SK-N-SH (cell line): Measurements from ENCODE around the gene ERC2. TPM values are rescaled to one million over a fixed set of nuclear protein-coding genes. Genes with fewer than 3 reads are reported as not detected.

ENCODE experiments used
- CTCF ChIA-PET: fragments of 300-600, 350-600 bp; formaldehyde crosslinking; extraction: SDS; loops from one replicate; lab custom pipeline; 2021; lab: Yijun Ruan, JAX
- POLR2A ChIA-PET: fragments of 350-600 bp; sonication (Branson Sonifier 250); formaldehyde crosslinking; extraction: SDS; loops from one replicate; lab custom pipeline; 2020; ENCODE audit warnings: antibody characterized with exemption, inconsistent platforms; lab: Yijun Ruan, JAX
- DNase-seq: peaks from one replicate; pipeline ENCODE4 v3.0.0; 2012
- H2AFZ ChIP-seq: fragments of 200-600 bp; sonication (generic); 2 replicates; pipeline ENCODE4 v1.8.1; 2016; ENCODE audit warnings: antibody characterized with exemption, mild to moderate bottlenecking, low read depth
- H3F3A ChIP-seq: fragments of 200-600 bp; sonication (generic); replicated peaks from 2 replicates; pipeline ENCODE3; 2016; ENCODE audit warnings: antibody characterized with exemption, mild to moderate bottlenecking; ENCODE audit not compliant: insufficient read depth
- H3K27ac ChIP-seq, 2 experiments: fragments of 200-500 bp in 1 of 2; fragments of 200-600 bp in 1 of 2; sonication (Bioruptor generic) in 1 of 2; sonication (generic), shearing (Covaris generic) in 1 of 2; 2 replicates each; pipeline versions ENCODE4 v1.5.1 to v1.6.1; 2014 to 2016; ENCODE audit warnings: low read depth in 2 of 2, inconsistent platforms in 1 of 2, low read length in 1 of 2, mild to moderate bottlenecking in 1 of 2, mixed read lengths in 1 of 2
- H3K27me3 ChIP-seq: fragments of 200-600 bp; sonication (generic), shearing (Covaris generic); 2 replicates; pipeline ENCODE4 v1.6.1; 2016; ENCODE audit warnings: mixed run types; ENCODE audit not compliant: insufficient read depth
- H3K36me3 ChIP-seq, 2 experiments: fragments of 200-500 bp in 1 of 2; fragments of 200-600 bp in 1 of 2; sonication (Bioruptor generic) in 1 of 2; sonication (generic) in 1 of 2; replicated peaks in 1 of 2; 2 replicates each; pipeline versions ENCODE3 to v1.5.1; 2014 to 2016; ENCODE audit warnings: low read length in 1 of 2, mild to moderate bottlenecking in 1 of 2; ENCODE audit not compliant: insufficient read depth in 2 of 2, control insufficient read depth in 1 of 2
- H3K4me1 ChIP-seq, 2 experiments: fragments of 200-500 bp in 1 of 2; fragments of 200-600 bp in 1 of 2; sonication (Bioruptor generic) in 1 of 2; sonication (generic), shearing (Covaris generic) in 1 of 2; 2 replicates each; pipeline versions ENCODE4 v1.5.1 to v1.6.1; 2014 to 2016; ENCODE audit warnings: low read depth in 1 of 2, low read length in 1 of 2, mixed run types in 1 of 2; ENCODE audit not compliant: insufficient read depth in 2 of 2, control insufficient read depth in 1 of 2
- H3K4me2 ChIP-seq: fragments of 200-600 bp; sonication (generic), shearing (Covaris generic); 2 replicates; pipeline ENCODE4 v1.6.1; 2017; ENCODE audit warnings: mixed run types
- H3K4me3 ChIP-seq, 2 experiments: fragments of 200-500 bp in 1 of 2; fragments of 200-600 bp in 1 of 2; sonication (Bioruptor generic) in 1 of 2; sonication (generic), shearing (Covaris generic) in 1 of 2; 2 replicates each; pipeline versions ENCODE4 v1.5.1 to v1.8.1; 2014 to 2016; ENCODE audit warnings: low read depth in 2 of 2, inconsistent platforms in 1 of 2, low read length in 1 of 2, mild to moderate bottlenecking in 1 of 2, mixed read lengths in 1 of 2, moderate library complexity in 1 of 2
- H3K79me2 ChIP-seq: fragments of 200-600 bp; sonication (generic); 2 replicates; pipeline ENCODE4 v1.8.1; 2017; ENCODE audit warnings: mild to moderate bottlenecking; ENCODE audit not compliant: insufficient read depth
- H3K9ac ChIP-seq: fragments of 200-600 bp; sonication (generic); 2 replicates; pipeline ENCODE4 v1.6.1; 2017; ENCODE audit warnings: mixed run types
- H3K9me2 ChIP-seq: fragments of 200-600 bp; sonication (generic); 2 replicates; pipeline ENCODE4 v1.6.1; 2017; ENCODE audit warnings: mixed run types
- H3K9me3 ChIP-seq: fragments of 200-600 bp; sonication (generic); 2 replicates; pipeline ENCODE4 v1.6.1; 2017; ENCODE audit warnings: mixed run types, mild to moderate bottlenecking, moderate library complexity
- H4K20me1 ChIP-seq: fragments of 200-600 bp; sonication (generic); 2 replicates; pipeline ENCODE4 v1.6.1; 2017; ENCODE audit warnings: mild to moderate bottlenecking, mixed run types; ENCODE audit not compliant: insufficient read depth
- CHD2 ChIP-seq: fragments of 150-350 bp; IDR thresholded peaks from 2 replicates; pipeline ENCODE4 v1.6.1; 2018; ENCODE audit warnings: low read length; ENCODE audit not compliant: partially characterized antibody
- ELF1 ChIP-seq: IDR thresholded peaks from 2 replicates; pipeline ENCODE4 v1.4.0; 2012
- EP300 ChIP-seq, 2 experiments: IDR thresholded peaks; 2 replicates each; pipeline versions ENCODE4 v1.4.0 to v1.6.1; 2012; ENCODE audit warnings: borderline replicate concordance in 1 of 2, low read depth in 1 of 2, low read length in 1 of 2
- EZH2phosphoT487 ChIP-seq: fragments of 200-600 bp; sonication (generic); IDR thresholded peaks from 2 replicates; pipeline ENCODE4 v1.6.1; 2017; ENCODE audit warnings: low read depth, mixed run types, mild to moderate bottlenecking, antibody characterized with exemption, moderate library complexity, borderline replicate concordance
- FOXM1 ChIP-seq: IDR thresholded peaks from 2 replicates; pipeline ENCODE4 v1.4.0; 2012; ENCODE audit warnings: low read depth, mild to moderate bottlenecking
- GABPA ChIP-seq: IDR thresholded peaks from 2 replicates; pipeline ENCODE4 v1.4.0; 2012; ENCODE audit warnings: low read depth, mild to moderate bottlenecking
- MEF2A ChIP-seq: IDR thresholded peaks from 2 replicates; pipeline ENCODE4 v1.4.0; 2012; ENCODE audit warnings: low read depth, borderline replicate concordance
- RAD21 ChIP-seq: IDR thresholded peaks from 2 replicates; pipeline ENCODE4 v1.6.1; 2012; ENCODE audit warnings: mild to moderate bottlenecking, low read length
- RCOR1 ChIP-seq: fragments of 150-350 bp; IDR thresholded peaks from 2 replicates; pipeline ENCODE4 v1.6.1; 2017; ENCODE audit warnings: antibody characterized with exemption, low read length
- RXRA ChIP-seq: IDR thresholded peaks from 2 replicates; pipeline ENCODE4 v1.4.0; 2012; ENCODE audit warnings: low read depth, mild to moderate bottlenecking, borderline replicate concordance
- SMC3 ChIP-seq: IDR thresholded peaks from 2 replicates; pipeline ENCODE4 v1.6.1; 2012; ENCODE audit warnings: low read depth, low read length, improper control_type of control experiment
- TAF1 ChIP-seq: IDR thresholded peaks from 2 replicates; pipeline ENCODE4 v1.6.1; 2012; ENCODE audit warnings: low read depth, mild to moderate bottlenecking, low read length, moderate library complexity, borderline replicate concordance
- TEAD4 ChIP-seq: IDR thresholded peaks from 2 replicates; pipeline ENCODE4 v1.4.0; 2012; ENCODE audit warnings: mild to moderate bottlenecking, borderline replicate concordance; ENCODE audit not compliant: insufficient read depth
- whole genome bisulfite sequencing: methylation state at CpG from one replicate; pipeline ENCODE4 v1.1.6; 2017; ENCODE audit warnings: low lambda C conversion rate; 5-methylcytosine and 5-hydroxymethylcytosine counted together
- polyA plus RNA-seq, 3 experiments: library from polyadenylated mRNA; depleted of rRNA; stranded (reverse); fragments of >200 nt; gene quantifications; 2 replicates each; pipeline ENCODE4 v1.2.3, GENCODE V29; 2012
- TF ChIP-seq, protein P1 (sequence below): IDR thresholded peaks from 2 replicates; pipeline ENCODE4 v1.4.0; 2012; ENCODE audit warnings: low read depth, borderline replicate concordance
- TF ChIP-seq, protein P2 (sequence below): IDR thresholded peaks from 2 replicates; pipeline ENCODE4 v1.4.0; 2012; ENCODE audit warnings: low read depth, borderline replicate concordance
- TF ChIP-seq, protein P3 (sequence below): fragments of 200-600 bp; sonication (generic); IDR thresholded peaks from 2 replicates; pipeline ENCODE4 v1.6.1; 2017; ENCODE audit warnings: antibody characterized with exemption, mild to moderate bottlenecking, moderate library complexity
- TF ChIP-seq, protein P4 (sequence below): IDR thresholded peaks from 2 replicates; pipeline ENCODE4 v1.6.1; 2012; ENCODE audit warnings: mild to moderate bottlenecking, low read depth, low read length, moderate library complexity

The ERC2 gene
- polyA plus RNA-seq, 1 of the 3 experiments (the other 2 are of a cell fraction), result 1.6 TPM

DNA sequence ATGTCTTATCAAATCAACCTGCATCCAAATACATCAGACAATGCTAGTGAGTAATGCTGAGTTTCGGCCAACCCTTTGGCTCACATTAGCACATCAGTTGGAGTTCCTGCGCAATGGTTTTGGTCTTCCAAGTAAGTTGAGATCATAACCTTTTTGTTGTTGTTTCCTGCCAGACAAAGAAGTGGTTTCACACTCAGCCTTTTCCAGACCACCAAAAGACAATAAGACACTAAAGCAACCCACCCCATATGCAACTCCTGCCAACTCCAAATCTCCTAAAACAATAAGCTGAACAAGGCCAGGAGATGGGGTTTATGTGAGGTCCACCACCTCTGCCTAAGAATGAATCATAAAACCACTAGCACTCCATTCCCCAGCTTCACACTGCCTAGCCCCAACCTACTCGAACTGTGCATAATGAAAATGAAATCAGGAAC, 177.0 kb downstream of the ERC2 start:
- no peaks in the 10 kb centered on the region for H4K20me1 ChIP-seq
- 66% methylated on average over 3 of the region's 3 CpGs for WGBS
- no peak overlapping the region for H3K4me2 ChIP-seq
- no peak overlapping the region for H2AFZ ChIP-seq
- no peaks in the 10 kb centered on the region for H3K9me2 ChIP-seq
- H3K4me3 ChIP-seq, result no peak overlapping the region
- H3F3A ChIP-seq, result no peaks in the 10 kb centered on the region
- POLR2A ChIA-PET, result no interaction called here
- TF ChIP-seq CHD2, result no peak
- TF ChIP-seq TAF1, result no peak
- no peak for TF ChIP-seq TEAD4
- no peak for TF ChIP-seq RAD21
- TF ChIP-seq ELF1, result no peak
- TF ChIP-seq, protein P1, sequence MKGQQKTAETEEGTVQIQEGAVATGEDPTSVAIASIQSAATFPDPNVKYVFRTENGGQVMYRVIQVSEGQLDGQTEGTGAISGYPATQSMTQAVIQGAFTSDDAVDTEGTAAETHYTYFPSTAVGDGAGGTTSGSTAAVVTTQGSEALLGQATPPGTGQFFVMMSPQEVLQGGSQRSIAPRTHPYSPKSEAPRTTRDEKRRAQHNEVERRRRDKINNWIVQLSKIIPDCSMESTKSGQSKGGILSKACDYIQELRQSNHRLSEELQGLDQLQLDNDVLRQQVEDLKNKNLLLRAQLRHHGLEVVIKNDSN, result no peak
- no peak for TF ChIP-seq MEF2A
- TF ChIP-seq, protein P2, sequence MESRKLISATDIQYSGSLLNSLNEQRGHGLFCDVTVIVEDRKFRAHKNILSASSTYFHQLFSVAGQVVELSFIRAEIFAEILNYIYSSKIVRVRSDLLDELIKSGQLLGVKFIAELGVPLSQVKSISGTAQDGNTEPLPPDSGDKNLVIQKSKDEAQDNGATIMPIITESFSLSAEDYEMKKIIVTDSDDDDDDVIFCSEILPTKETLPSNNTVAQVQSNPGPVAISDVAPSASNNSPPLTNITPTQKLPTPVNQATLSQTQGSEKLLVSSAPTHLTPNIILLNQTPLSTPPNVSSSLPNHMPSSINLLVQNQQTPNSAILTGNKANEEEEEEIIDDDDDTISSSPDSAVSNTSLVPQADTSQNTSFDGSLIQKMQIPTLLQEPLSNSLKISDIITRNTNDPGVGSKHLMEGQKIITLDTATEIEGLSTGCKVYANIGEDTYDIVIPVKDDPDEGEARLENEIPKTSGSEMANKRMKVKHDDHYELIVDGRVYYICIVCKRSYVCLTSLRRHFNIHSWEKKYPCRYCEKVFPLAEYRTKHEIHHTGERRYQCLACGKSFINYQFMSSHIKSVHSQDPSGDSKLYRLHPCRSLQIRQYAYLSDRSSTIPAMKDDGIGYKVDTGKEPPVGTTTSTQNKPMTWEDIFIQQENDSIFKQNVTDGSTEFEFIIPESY, result no peak
- no peak for TF ChIP-seq FOXM1
- TF ChIP-seq, protein P3, sequence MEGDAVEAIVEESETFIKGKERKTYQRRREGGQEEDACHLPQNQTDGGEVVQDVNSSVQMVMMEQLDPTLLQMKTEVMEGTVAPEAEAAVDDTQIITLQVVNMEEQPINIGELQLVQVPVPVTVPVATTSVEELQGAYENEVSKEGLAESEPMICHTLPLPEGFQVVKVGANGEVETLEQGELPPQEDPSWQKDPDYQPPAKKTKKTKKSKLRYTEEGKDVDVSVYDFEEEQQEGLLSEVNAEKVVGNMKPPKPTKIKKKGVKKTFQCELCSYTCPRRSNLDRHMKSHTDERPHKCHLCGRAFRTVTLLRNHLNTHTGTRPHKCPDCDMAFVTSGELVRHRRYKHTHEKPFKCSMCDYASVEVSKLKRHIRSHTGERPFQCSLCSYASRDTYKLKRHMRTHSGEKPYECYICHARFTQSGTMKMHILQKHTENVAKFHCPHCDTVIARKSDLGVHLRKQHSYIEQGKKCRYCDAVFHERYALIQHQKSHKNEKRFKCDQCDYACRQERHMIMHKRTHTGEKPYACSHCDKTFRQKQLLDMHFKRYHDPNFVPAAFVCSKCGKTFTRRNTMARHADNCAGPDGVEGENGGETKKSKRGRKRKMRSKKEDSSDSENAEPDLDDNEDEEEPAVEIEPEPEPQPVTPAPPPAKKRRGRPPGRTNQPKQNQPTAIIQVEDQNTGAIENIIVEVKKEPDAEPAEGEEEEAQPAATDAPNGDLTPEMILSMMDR, result no peak
- no peak for TF ChIP-seq GABPA
- no peak for TF ChIP-seq RXRA
- TF ChIP-seq, all 33 proteins: peak for 0
- H3K79me2 ChIP-seq, result no peaks in the 10 kb centered on the region
- H3K27me3 ChIP-seq, result no peaks in the 10 kb centered on the region
- DNase-seq, result no peak
- CTCF ChIA-PET, result interaction anchor here (1.0 to 3.9 kb wide), 2 partner anchors 12 to 18 kb away, joined by 3 to 24 read pairs; no protein-coding TSS in a partner anchor
- H3K36me3 ChIP-seq, result no peaks in the 10 kb centered on the region
- no peak overlapping the region for H3K27ac ChIP-seq
- H3K9me3 ChIP-seq, result no peaks in the 10 kb centered on the region
- no peaks in the 10 kb centered on the region for H3K4me1 ChIP-seq
- H3K9ac ChIP-seq, result no peak overlapping the region

DNA sequence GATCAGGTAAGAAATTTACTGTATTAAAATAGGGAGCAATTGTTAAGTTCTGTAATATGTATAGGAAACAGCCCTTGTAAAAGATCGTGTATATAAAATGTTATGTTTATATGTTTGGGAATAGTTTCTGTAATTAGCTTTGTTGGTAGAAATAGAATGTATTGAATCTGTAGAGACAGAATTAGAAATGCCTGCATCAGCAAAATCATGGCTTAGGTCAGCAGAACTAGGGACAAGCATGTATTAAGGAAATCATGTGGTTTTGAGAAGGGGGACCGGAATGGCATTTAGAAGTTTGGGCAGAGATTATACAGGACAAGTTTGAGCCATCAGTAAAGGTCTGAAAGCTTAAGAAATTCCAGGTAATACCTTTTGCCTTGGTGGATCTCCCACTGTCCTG, 177.9 kb downstream of the ERC2 start:
- WGBS, result 78% methylated on average over 2 of the region's 2 CpGs
- CTCF ChIA-PET, result interaction anchor here (0.6 to 1.8 kb wide), 4 partner anchors 12 to 179 kb away, joined by 3 to 10 read pairs (median 4); no protein-coding TSS in a partner anchor
- no peaks in the 10 kb centered on the region for H3K9me2 ChIP-seq
- H3K27me3 ChIP-seq, result no peaks in the 10 kb centered on the region
- no peaks in the 10 kb centered on the region for H3K36me3 ChIP-seq
- H3K9me3 ChIP-seq, result no peaks in the 10 kb centered on the region
- no peak overlapping the region for H3K4me3 ChIP-seq
- H4K20me1 ChIP-seq, result no peaks in the 10 kb centered on the region
- H3K79me2 ChIP-seq, result no peaks in the 10 kb centered on the region
- H3K4me2 ChIP-seq, result no peak overlapping the region
- POLR2A ChIA-PET, result no interaction called here
- no peak overlapping the region for H3K9ac ChIP-seq
- TF ChIP-seq SMC3 (no peak), RCOR1 (no peak), EZH2phosphoT487 (no peak), EP300 (IDR thresholded peaks at IDR 0.05; ENCODE audit: borderline replicate concordance in 1 of 2, low read depth in 1 of 2, low read length in 1 of 2) (no peak), ELF1 (no peak), TAF1 (no peak)
- TF ChIP-seq, protein P4, sequence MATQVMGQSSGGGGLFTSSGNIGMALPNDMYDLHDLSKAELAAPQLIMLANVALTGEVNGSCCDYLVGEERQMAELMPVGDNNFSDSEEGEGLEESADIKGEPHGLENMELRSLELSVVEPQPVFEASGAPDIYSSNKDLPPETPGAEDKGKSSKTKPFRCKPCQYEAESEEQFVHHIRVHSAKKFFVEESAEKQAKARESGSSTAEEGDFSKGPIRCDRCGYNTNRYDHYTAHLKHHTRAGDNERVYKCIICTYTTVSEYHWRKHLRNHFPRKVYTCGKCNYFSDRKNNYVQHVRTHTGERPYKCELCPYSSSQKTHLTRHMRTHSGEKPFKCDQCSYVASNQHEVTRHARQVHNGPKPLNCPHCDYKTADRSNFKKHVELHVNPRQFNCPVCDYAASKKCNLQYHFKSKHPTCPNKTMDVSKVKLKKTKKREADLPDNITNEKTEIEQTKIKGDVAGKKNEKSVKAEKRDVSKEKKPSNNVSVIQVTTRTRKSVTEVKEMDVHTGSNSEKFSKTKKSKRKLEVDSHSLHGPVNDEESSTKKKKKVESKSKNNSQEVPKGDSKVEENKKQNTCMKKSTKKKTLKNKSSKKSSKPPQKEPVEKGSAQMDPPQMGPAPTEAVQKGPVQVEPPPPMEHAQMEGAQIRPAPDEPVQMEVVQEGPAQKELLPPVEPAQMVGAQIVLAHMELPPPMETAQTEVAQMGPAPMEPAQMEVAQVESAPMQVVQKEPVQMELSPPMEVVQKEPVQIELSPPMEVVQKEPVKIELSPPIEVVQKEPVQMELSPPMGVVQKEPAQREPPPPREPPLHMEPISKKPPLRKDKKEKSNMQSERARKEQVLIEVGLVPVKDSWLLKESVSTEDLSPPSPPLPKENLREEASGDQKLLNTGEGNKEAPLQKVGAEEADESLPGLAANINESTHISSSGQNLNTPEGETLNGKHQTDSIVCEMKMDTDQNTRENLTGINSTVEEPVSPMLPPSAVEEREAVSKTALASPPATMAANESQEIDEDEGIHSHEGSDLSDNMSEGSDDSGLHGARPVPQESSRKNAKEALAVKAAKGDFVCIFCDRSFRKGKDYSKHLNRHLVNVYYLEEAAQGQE, result no peak
- H2AFZ ChIP-seq, result no peak overlapping the region
- H3K27ac ChIP-seq, result no peak overlapping the region
- H3K4me1 ChIP-seq, result peaks cover 0 to 4% of the 10 kb centered on the region in 2 experiments; a peak in 1 of 4 replicates
- H3F3A ChIP-seq, result no peaks in the 10 kb centered on the region
- no peak for DNase-seq
